Heart left ventricle (tissue), 16 donors: ENCODE measurements around the gene DAB2IP. TPM values are rescaled to one million over a fixed set of nuclear protein-coding genes. Genes with fewer than 3 reads are reported as not detected.
A peak's percentile ranks its signal among the peaks of the same experiment; 100 is the strongest.

Source experiments
- ATAC-seq, 4 donors: fragments of 200-7000 bp; cut with Tn5 transposase; one replicate each; pipeline ENCODE4 v1.9.1; 2020 to 2022; ENCODE audit warnings: moderate library complexity in 4 of 4, mild to moderate bottlenecking in 3 of 4, moderate number of reproducible peaks in 1 of 4
- DNase-seq, 5 donors: peaks; one replicate each; pipeline ENCODE4 v3.0.0-alpha.2; 2020
- H3K27ac ChIP-seq, 12 donors: fragments of 200-600 bp; sonication (generic) in 4 of 12; one replicate each; pipeline versions ENCODE4 v1.5.0 to v1.8.0; 2016 to 2022; ENCODE audit warnings: mild to moderate bottlenecking in 2 of 12
- H3K27me3 ChIP-seq, 9 donors: fragments of 200-600 bp; sonication (generic) in 2 of 9; one replicate each; pipeline versions ENCODE4 v1.5.1 to v1.8.0; 2016 to 2022; ENCODE audit warnings: mild to moderate bottlenecking in 3 of 9
- H3K36me3 ChIP-seq, 9 donors: fragments of 200-600 bp; sonication (generic) in 2 of 9; one replicate each; pipeline versions ENCODE4 v1.5.0 to v1.8.0; 2018 to 2022; ENCODE audit warnings: mild to moderate bottlenecking in 2 of 9
- H3K4me1 ChIP-seq, 12 donors: fragments of 200-600 bp; sonication (generic) in 4 of 12; one replicate each; pipeline versions ENCODE4 v1.5.0 to v1.8.0; 2016 to 2022; ENCODE audit warnings: mild to moderate bottlenecking in 3 of 12
- H3K4me3 ChIP-seq, 12 donors: fragments of 200-600 bp; sonication (generic) in 4 of 12; one replicate each; pipeline versions ENCODE4 v1.5.0 to v1.8.0; 2017 to 2022; ENCODE audit warnings: mild to moderate bottlenecking in 9 of 12, moderate library complexity in 4 of 12
- H3K9me3 ChIP-seq, 12 donors: fragments of 200-600 bp; sonication (generic) in 4 of 12; one replicate each; pipeline versions ENCODE4 v1.5.0 to v1.8.0; 2016 to 2022; ENCODE audit warnings: mild to moderate bottlenecking in 1 of 12
- POLR2A ChIP-seq, 2 donors: fragments of 450-650 bp; IDR thresholded peaks; one replicate each; pipeline ENCODE4 v1.6.1; 2017; ENCODE audit warnings: antibody characterized with exemption in 2 of 2, mild to moderate bottlenecking in 2 of 2, moderate library complexity in 2 of 2
- WGBS, 4 donors: extraction: QIAGEN DNeasy Blood & Tissue Kit in 2 of 4; methylation state at CpG; one replicate each; pipeline versions ENCODE4 v1.1.5 to v1.1.7; 2013 to 2018; 5-methylcytosine and 5-hydroxymethylcytosine counted together
- intact Hi-C, 10 donors: fragments of 100-400 bp; cut with DNase I; formaldehyde crosslinking; loops; one replicate each; pipeline versions ENCODE4 v1.11.1 to v1.14.2; 2022
- polyA plus RNA-seq, 2 donors: library from polyadenylated mRNA; stranded (reverse); fragments of 200-250 nt; gene quantifications; one replicate each; pipeline ENCODE4 v1.2.3, GENCODE V29; 2013
- total RNA-seq, 9 donors: library from RNA; depleted of rRNA in 2 of 9; stranded (reverse); fragments of >200 nt in 2 of 9; fragmentation: NEBNext Ultra II Directional in 3 of 9; extraction: Animal tissue kit (Norgen Biotek cat#: 25700) in 3 of 9; gene quantifications; one replicate each; pipeline versions ENCODE4 v1.1.0 to v1.2.4, GENCODE V29; 2016 to 2023
- TF ChIP-seq, protein P1 (sequence below), 12 donors: fragments of 200-600 bp; sonication (generic) in 4 of 12; IDR thresholded peaks; one replicate each; pipeline versions ENCODE4 v1.5.0 to v1.8.0; 2018 to 2022; ENCODE audit warnings: antibody characterized with exemption in 12 of 12, mild to moderate bottlenecking in 5 of 12
- donor health status: ischemic (EF 13 %, LVEDD 7.1; RV severe dilation, severe dysfunction).
- donor health status: healthy with polysubstance abuse.
- donor health status: DM: no; HTN: yes; CAD: no.
- donor health status: DM: no; HTN: no; CAD: no.
- donor health status: ischemic (EF 25% LVEDD 6.9; RV normal size, moderate dysfunction).
- donor health status: ischemic (EF 25% LVEDD 5.7; RV mildly dilated, moderate dysfunction).
- donor health status: healthy.
- donor health status: DM: yes; HTN: yes; CAD: no.
- donor health status: ischemic (EF 35%, LVEDD 5.7; RV mildly dilated, moderate dysfunction).
- donor health status: nonischemic (EF 11% LVEDD 7.7; RV severe dilation, severe dysfunction).
- donor health status: DM: yes; HTN: yes; CAD: no.
- donor health status: PGD.
- donor health status: ischemic (EF 29% LVEDD 5.4; RV normal size, mild dysfunction).
- donor health status: nonischemic (EF 23%, LVEDD 6.1; RV moderate dilation, normal function).

Gene DAB2IP
- total and polyA plus RNA-seq, 11 donors, result 30.9 to 103 (median 52.6) TPM

DNA sequence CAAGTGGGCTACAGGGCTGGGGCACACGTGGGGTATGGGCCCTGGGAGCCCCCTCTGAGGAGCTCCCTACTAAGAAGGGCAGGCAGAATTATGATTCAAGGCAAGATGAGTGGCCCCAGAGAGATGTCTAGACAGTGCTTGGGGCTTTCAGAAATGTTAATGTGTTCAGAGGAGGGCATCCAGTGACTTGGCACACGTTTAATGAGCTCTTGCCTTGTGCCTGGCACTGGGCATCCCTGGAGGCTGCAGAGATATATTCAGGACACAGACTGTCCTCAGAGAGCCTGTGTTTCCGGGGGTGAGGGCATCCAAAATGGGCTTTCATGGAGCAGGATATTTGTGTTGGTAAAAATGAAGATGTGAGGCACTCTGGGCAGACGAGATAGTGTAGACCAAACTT is 25.4 kb upstream of the DAB2IP start:
- peak; percentile 44 to 70 (median 66) for ATAC-seq
- Histone ChIP-seq H3K9me3 (no peaks in the 10 kb centered on the region), H3K27ac (peak overlapping the region in 4 of 12 donors; percentile 12 to 47 (median 32)), H3K27me3 (no peaks in the 10 kb centered on the region), H3K4me1 (peaks cover 0 to 44% (median 19%) of the 10 kb centered on the region in 12 donors), H3K36me3 (no peaks in the 10 kb centered on the region), H3K4me3 (no peak overlapping the region)
- intact Hi-C loops, result no loop called here
- DNase-seq, result no peak
- no peak for TF ChIP-seq POLR2A (IDR thresholded peaks at IDR 0.05)
- TF ChIP-seq, protein P1, sequence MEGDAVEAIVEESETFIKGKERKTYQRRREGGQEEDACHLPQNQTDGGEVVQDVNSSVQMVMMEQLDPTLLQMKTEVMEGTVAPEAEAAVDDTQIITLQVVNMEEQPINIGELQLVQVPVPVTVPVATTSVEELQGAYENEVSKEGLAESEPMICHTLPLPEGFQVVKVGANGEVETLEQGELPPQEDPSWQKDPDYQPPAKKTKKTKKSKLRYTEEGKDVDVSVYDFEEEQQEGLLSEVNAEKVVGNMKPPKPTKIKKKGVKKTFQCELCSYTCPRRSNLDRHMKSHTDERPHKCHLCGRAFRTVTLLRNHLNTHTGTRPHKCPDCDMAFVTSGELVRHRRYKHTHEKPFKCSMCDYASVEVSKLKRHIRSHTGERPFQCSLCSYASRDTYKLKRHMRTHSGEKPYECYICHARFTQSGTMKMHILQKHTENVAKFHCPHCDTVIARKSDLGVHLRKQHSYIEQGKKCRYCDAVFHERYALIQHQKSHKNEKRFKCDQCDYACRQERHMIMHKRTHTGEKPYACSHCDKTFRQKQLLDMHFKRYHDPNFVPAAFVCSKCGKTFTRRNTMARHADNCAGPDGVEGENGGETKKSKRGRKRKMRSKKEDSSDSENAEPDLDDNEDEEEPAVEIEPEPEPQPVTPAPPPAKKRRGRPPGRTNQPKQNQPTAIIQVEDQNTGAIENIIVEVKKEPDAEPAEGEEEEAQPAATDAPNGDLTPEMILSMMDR (IDR thresholded peaks at IDR 0.05), result no peak
- WGBS, 4 donors, result 43 to 69% (median 65%) methylated on average over 4 of the region's 4 CpGs

GRCh38 chr9:121627427-121627826 is 24.0 kb upstream of the DAB2IP start:
- no peak for DNase-seq
- Histone ChIP-seq H3K36me3 (no peaks in the 10 kb centered on the region), H3K4me3 (no peak overlapping the region), H3K27ac (no peak overlapping the region), H3K4me1 (peaks cover 0 to 37% (median 10%) of the 10 kb centered on the region in 12 donors), H3K9me3 (no peaks in the 10 kb centered on the region), H3K27me3 (no peaks in the 10 kb centered on the region)
- 72 to 76% (median 75%) methylated on average over 6 of the region's 6 CpGs for whole genome bisulfite sequencing, 4 donors
- no peak for TF ChIP-seq POLR2A (IDR thresholded peaks at IDR 0.05)
- TF ChIP-seq, protein P1 (IDR thresholded peaks at IDR 0.05), result no peak
- no peak for ATAC-seq
- intact Hi-C loops, result no loop called here

GRCh38 chr9:121628401-121628800 is 23.0 kb upstream of the DAB2IP start:
- TF ChIP-seq, protein P1 (IDR thresholded peaks at IDR 0.05), result no peak
- no peak for TF ChIP-seq POLR2A (IDR thresholded peaks at IDR 0.05)
- no peak for ATAC-seq
- intact Hi-C loops, result no loop called here
- H3K36me3 ChIP-seq, result no peaks in the 10 kb centered on the region
- peaks cover 0 to 35% (median 10%) of the 10 kb centered on the region in 12 donors for H3K4me1 ChIP-seq
- H3K27me3 ChIP-seq, result no peaks in the 10 kb centered on the region
- H3K27ac ChIP-seq, result no peak overlapping the region
- no peaks in the 10 kb centered on the region for H3K9me3 ChIP-seq
- 93 to 96% (median 94%) methylated on average over 4 of the region's 4 CpGs for WGBS, 4 donors
- H3K4me3 ChIP-seq, result no peak overlapping the region
- no peak for DNase-seq

- DNase-seq (peak in 1 of 5 donors; percentile 10), ATAC-seq (no peak)
- TF ChIP-seq POLR2A (IDR thresholded peaks at IDR 0.05), result no peak
- TF ChIP-seq, protein P1 (IDR thresholded peaks at IDR 0.05), result no peak
- Histone ChIP-seq H3K9me3 (no peaks in the 10 kb centered on the region), H3K4me3 (no peak overlapping the region), H3K36me3 (no peaks in the 10 kb centered on the region), H3K27me3 (no peaks in the 10 kb centered on the region), H3K4me1 (peaks cover 1 to 50% (median 23%) of the 10 kb centered on the region in 12 donors), H3K27ac (no peak overlapping the region)
- intact Hi-C loops, result loop anchor here in 5 of 10 donors (5.0 to 10.0 kb wide), 3 partner anchors 79 to 364 kb away; no protein-coding TSS in a partner anchor
- 92 to 100% (median 96%) methylated on average over 3 of the region's 3 CpGs for WGBS, 4 donors
Measured at GRCh38 chr9:121631115-121631514, 20.3 kb upstream of the DAB2IP start.
